Keratinocyte (primary cell): ENCODE measurements around the gene CCNY. TPM values are rescaled to one million over a fixed set of nuclear protein-coding genes. Genes with fewer than 3 reads are reported as not detected.

Experiments
- DNase-seq: peaks from one replicate; pipeline ENCODE4 v3.0.0-alpha.2; 2011; ENCODE audit warnings: low read depth, missing footprints, low spot score
- FAIRE-seq: peaks from 2 replicates; lab custom pipeline; 2011; peaks lifted over from hg19 to GRCh38; lab: Jason Lieb, UNC
- H2AFZ ChIP-seq: 2 replicates; pipeline ENCODE4 v1.6.0; 2012; ENCODE audit warnings: low read length, control low read depth, inconsistent platforms; ENCODE audit not compliant: control insufficient read depth
- H3K27ac ChIP-seq: 2 replicates; pipeline ENCODE4 v1.5.1; 2011; ENCODE audit warnings: low read length; ENCODE audit not compliant: control insufficient read depth, insufficient read depth
- H3K27me3 ChIP-seq: 3 replicates; pipeline ENCODE4 v1.6.0; 2011; ENCODE audit warnings: low read length; ENCODE audit not compliant: control insufficient read depth, insufficient read depth; ENCODE audit errors: extremely low read depth
- H3K36me3 ChIP-seq, 2 experiments: 2 replicates in 1 of 2; 3 replicates in 1 of 2; pipeline ENCODE4 v1.5.1; 2011; ENCODE audit warnings: low read length in 2 of 2, mild to moderate bottlenecking in 1 of 2; ENCODE audit not compliant: control insufficient read depth in 2 of 2, insufficient read depth in 2 of 2; ENCODE audit errors: extremely low read depth in 1 of 2
- H3K4me1 ChIP-seq: 3 replicates; pipeline ENCODE4 v1.5.1; 2011; ENCODE audit warnings: low read length; ENCODE audit not compliant: control insufficient read depth, insufficient read depth; ENCODE audit errors: extremely low read depth
- H3K4me2 ChIP-seq: 3 replicates; pipeline ENCODE4 v1.6.0; 2011; ENCODE audit warnings: low read depth, low read length; ENCODE audit not compliant: control insufficient read depth, insufficient read depth; ENCODE audit errors: extremely low read depth
- H3K4me3 ChIP-seq, 3 experiments: fragments of 200-600 bp in 1 of 3; sonication (generic) in 1 of 3; 2 replicates in 2 of 3; 3 replicates in 1 of 3; pipeline ENCODE4 v1.5.1; 2011 to 2016; ENCODE audit warnings: low read length in 3 of 3, mild to moderate bottlenecking in 3 of 3, control low read depth in 2 of 3, inconsistent platforms in 1 of 3, low read depth in 1 of 3, mixed read lengths in 1 of 3, mixed run types in 1 of 3, moderate library complexity in 1 of 3; ENCODE audit not compliant: control insufficient read depth in 2 of 3, insufficient read depth in 2 of 3; ENCODE audit errors: extremely low read depth in 1 of 3
- H3K79me2 ChIP-seq: 2 replicates; pipeline ENCODE4 v1.6.0; 2012; ENCODE audit warnings: low read length; ENCODE audit not compliant: control insufficient read depth, insufficient read depth
- H3K9ac ChIP-seq: 3 replicates; pipeline ENCODE4 v1.6.0; 2011; ENCODE audit warnings: low read length; ENCODE audit not compliant: control insufficient read depth, insufficient read depth; ENCODE audit errors: extremely low read depth
- H3K9me1 ChIP-seq: 3 replicates; pipeline ENCODE4 v1.6.0; 2011; ENCODE audit warnings: low read length; ENCODE audit not compliant: control insufficient read depth, insufficient read depth; ENCODE audit errors: extremely low read depth
- H3K9me3 ChIP-seq: 2 replicates; pipeline ENCODE4 v1.5.1; 2012; ENCODE audit warnings: low read depth, low read length; ENCODE audit not compliant: control insufficient read depth
- H4K20me1 ChIP-seq: 3 replicates; pipeline ENCODE4 v1.6.0; 2011; ENCODE audit warnings: low read length; ENCODE audit not compliant: control insufficient read depth, insufficient read depth; ENCODE audit errors: extremely low read depth
- EZH2 ChIP-seq: IDR thresholded peaks from one replicate; pipeline ENCODE4 v1.6.1; 2012; ENCODE audit warnings: inconsistent platforms, mild to moderate bottlenecking, low read length, moderate library complexity
- dilution Hi-C: fragments of 300-500 bp; cut with MboI; formaldehyde crosslinking; loops from one replicate; pipeline ENCODE4 v1.7.0; 2020; ENCODE audit warnings: low sequenced_read_pairs; ENCODE audit not compliant: extremely low pct_ligation_motif_present
- polyA plus RNA-seq, 5 experiments: library from polyadenylated mRNA; depleted of rRNA in 3 of 5; stranded (reverse) in 3 of 5; stranded (forward) in 1 of 5; unstranded in 1 of 5; fragments of >200 nt; gene quantifications; 1 replicate in 1 of 5; 2 replicates in 3 of 5; 3 replicates in 1 of 5; pipeline versions ENCODE4 v1.2.1 to v1.2.3, GENCODE V29; 2011 to 2012; ENCODE audit warnings: missing spikeins in 2 of 5, low read depth in 1 of 5, low replicate concordance in 1 of 5
- TF ChIP-seq, protein P1 (sequence below), 3 experiments: IDR thresholded peaks in 1 of 3; conservative IDR thresholded peaks in 1 of 3; optimal IDR thresholded peaks in 1 of 3; 2 replicates in 2 of 3; 3 replicates in 1 of 3; pipeline versions ENCODE3 to v1.5.1; 2011; ENCODE audit warnings: low read length in 3 of 3, mild to moderate bottlenecking in 3 of 3, moderate library complexity in 2 of 3, control low read depth in 1 of 3, inconsistent platforms in 1 of 3; ENCODE audit not compliant: insufficient read depth in 2 of 3; ENCODE audit errors: extremely low read depth in 1 of 3

CCNY gene
- polyA plus RNA-seq, 1 donor (not counting 4 experiments of a cell fraction or from before 2014, with no cell fraction given) = 58.9 TPM

DNA sequence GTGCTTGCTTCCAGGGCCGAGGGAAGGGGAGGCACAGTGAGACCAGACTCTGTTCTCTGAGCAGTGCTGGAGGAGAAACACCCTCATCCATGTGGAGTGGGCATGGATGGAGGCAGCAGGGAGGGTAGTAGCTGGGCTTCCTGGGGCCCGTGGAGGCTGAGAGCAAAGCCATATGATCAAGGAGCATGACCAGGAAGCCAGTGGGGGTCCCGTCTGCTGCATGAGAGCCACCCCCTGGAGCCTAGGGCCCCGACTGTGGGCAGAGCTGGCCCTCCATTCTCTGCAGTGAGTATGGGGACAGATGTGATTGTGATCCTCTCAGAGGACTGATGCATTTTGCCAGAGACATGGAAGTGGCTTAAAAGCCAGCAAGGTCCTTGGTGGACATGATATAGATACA is 61.6 kb downstream of the CCNY start:
- FAIRE-seq = no peak
- Histone ChIP-seq H2AFZ (no peak overlapping the region), H3K36me3 (no peaks in the 10 kb centered on the region), H3K9me3 (no peaks in the 10 kb centered on the region), H3K9me1 (no peaks in the 10 kb centered on the region), H3K4me3 (no peak overlapping the region), H3K4me1 (no peaks in the 10 kb centered on the region), H3K27me3 (no peaks in the 10 kb centered on the region), H3K79me2 (peaks cover 89% of the 10 kb centered on the region), H3K4me2 (no peak overlapping the region), H3K27ac (no peak overlapping the region), H3K9ac (no peak overlapping the region), H4K20me1 (peaks cover 9% of the 10 kb centered on the region)
- no peak for DNase-seq
- dilution Hi-C loops = no loop called here
- TF ChIP-seq, protein P1, sequence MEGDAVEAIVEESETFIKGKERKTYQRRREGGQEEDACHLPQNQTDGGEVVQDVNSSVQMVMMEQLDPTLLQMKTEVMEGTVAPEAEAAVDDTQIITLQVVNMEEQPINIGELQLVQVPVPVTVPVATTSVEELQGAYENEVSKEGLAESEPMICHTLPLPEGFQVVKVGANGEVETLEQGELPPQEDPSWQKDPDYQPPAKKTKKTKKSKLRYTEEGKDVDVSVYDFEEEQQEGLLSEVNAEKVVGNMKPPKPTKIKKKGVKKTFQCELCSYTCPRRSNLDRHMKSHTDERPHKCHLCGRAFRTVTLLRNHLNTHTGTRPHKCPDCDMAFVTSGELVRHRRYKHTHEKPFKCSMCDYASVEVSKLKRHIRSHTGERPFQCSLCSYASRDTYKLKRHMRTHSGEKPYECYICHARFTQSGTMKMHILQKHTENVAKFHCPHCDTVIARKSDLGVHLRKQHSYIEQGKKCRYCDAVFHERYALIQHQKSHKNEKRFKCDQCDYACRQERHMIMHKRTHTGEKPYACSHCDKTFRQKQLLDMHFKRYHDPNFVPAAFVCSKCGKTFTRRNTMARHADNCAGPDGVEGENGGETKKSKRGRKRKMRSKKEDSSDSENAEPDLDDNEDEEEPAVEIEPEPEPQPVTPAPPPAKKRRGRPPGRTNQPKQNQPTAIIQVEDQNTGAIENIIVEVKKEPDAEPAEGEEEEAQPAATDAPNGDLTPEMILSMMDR (optimal IDR thresholded peaks at IDR 0.05 in 1 of 3, IDR thresholded peaks at IDR 0.05 in 1 of 3, conservative IDR thresholded peaks at IDR 0.05 in 1 of 3; ENCODE audit: extremely low read depth in 1 of 3, insufficient read depth in 2 of 3, low read length in 3 of 3) = no peak
- TF ChIP-seq EZH2 = no peak

DNA sequence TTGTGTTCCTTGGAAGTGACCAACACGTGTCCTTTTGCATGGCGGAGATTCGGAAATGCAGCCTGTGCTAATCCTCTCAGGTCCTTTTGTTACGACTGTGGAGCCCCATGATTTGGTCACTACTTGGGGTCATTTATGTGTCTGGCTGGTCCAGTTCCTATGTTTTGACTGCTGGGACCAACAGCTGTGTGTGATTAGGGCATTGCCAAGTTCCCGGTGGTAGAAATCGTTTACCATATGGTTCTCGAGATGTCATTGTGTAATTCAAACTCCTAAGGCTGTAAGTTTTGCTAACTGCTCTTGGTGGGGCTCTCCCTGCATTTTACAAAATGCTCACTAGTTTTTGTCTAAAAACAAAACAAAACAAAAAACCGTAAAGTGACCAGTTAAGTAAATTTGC is 62.0 kb downstream of the CCNY start:
- Histone ChIP-seq H3K36me3 (no peaks in the 10 kb centered on the region), H3K4me2 (no peak overlapping the region), H3K4me1 (no peaks in the 10 kb centered on the region), H3K27ac (no peak overlapping the region), H3K9me1 (no peaks in the 10 kb centered on the region), H3K9me3 (no peaks in the 10 kb centered on the region), H3K4me3 (no peak overlapping the region), H2AFZ (no peak overlapping the region), H3K27me3 (no peaks in the 10 kb centered on the region), H4K20me1 (peaks cover 9% of the 10 kb centered on the region), H3K79me2 (peaks cover 88% of the 10 kb centered on the region), H3K9ac (no peak overlapping the region)
- TF ChIP-seq EZH2 = no peak
- TF ChIP-seq, protein P1 (optimal IDR thresholded peaks at IDR 0.05 in 1 of 3, IDR thresholded peaks at IDR 0.05 in 1 of 3, conservative IDR thresholded peaks at IDR 0.05 in 1 of 3; ENCODE audit: extremely low read depth in 1 of 3, insufficient read depth in 2 of 3, low read length in 3 of 3) = no peak
- FAIRE-seq (no peak), DNase-seq (no peak)
- dilution Hi-C loops = no loop called here
